Measurements from ENCODE around the gene CARNS1.
"Not testable (repeated sequence)": the region's sequence is repeated elsewhere in the genome, so short reads cannot be mapped to it uniquely, and the experiment has no call there.

CARNS1 gene

GRCh38 chr11:67464411-67465188 lies 49.1 kb downstream of the CARNS1 start:
- ChIA-PET CTCF (interaction anchor here (0.6 kb wide), 1 partner anchor 120 kb away, joined by 3 read pairs; no protein-coding TSS in a partner anchor), POLR2A (ENCODE audit: low non-redundant PET) (interaction anchor here (0.5 to 0.8 kb wide), 2 partner anchors 24 to 36 kb away, joined by 3 read pairs; partner anchors contain the start of gene RPS6KB2)
- TF ChIP-seq CTCF (conservative IDR thresholded peaks at IDR 0.05; ENCODE audit: low read depth): no peak
- DNase-seq (ENCODE audit: low spot score): peak; percentile 90
- peak overlapping the region; percentile 96 for H3K27ac ChIP-seq

- H3K27ac ChIP-seq: peak overlapping the region; percentile 96
- POLR2A ChIA-PET (ENCODE audit: low non-redundant PET): interaction anchor here (0.5 to 0.8 kb wide), 2 partner anchors 24 to 37 kb away, joined by 3 read pairs; partner anchors contain the start of gene RPS6KB2
- CTCF ChIA-PET: interaction anchor here (0.6 to 0.7 kb wide), 3 partner anchors 12 to 121 kb away, joined by 3 read pairs; no protein-coding TSS in a partner anchor
- TF ChIP-seq CTCF (conservative IDR thresholded peaks at IDR 0.05; ENCODE audit: low read depth): no peak
- no peak for DNase-seq (ENCODE audit: low spot score)
Observed at GRCh38 chr11:67465189-67465510, 49.7 kb downstream of the CARNS1 start.

GRCh38 chr11:67465530-67465929 lies 50.1 kb downstream of the CARNS1 start:
- ChIA-PET POLR2A (ENCODE audit: low non-redundant PET) (interaction anchor here (0.8 kb wide), 1 partner anchor 37 kb away, joined by 3 read pairs; the partner anchor contains the start of gene RPS6KB2), CTCF (interaction anchor here (0.6 to 0.7 kb wide), 5 partner anchors 11 to 121 kb away, joined by 3 read pairs; no protein-coding TSS in a partner anchor)
- DNase-seq (ENCODE audit: low spot score): not testable (repeated sequence)
- peak overlapping the region; percentile 96 for H3K27ac ChIP-seq

GRCh38 chr11:67466367-67466766 lies 50.9 kb downstream of the CARNS1 start:
- POLR2A ChIA-PET (ENCODE audit: low non-redundant PET): no interaction called here

GRCh38 chr11:67466962-67467771 lies 51.7 kb downstream of the CARNS1 start:
- ChIA-PET POLR2A (ENCODE audit: low non-redundant PET) (interaction anchor here (0.9 to 2.5 kb wide), 5 partner anchors 23 to 129 kb away, joined by 3 to 11 read pairs (median 5); partner anchors contain the start of genes CORO1B, PPP1CA and RPS6KB2), CTCF (interaction anchor here (1.9 kb wide), 1 partner anchor 66 kb away, joined by 13 read pairs; the partner anchor contains the start of gene PPP1CA)
- peak overlapping the region; percentile 96 for H3K27ac ChIP-seq
- no peak for TF ChIP-seq CTCF (conservative IDR thresholded peaks at IDR 0.05; ENCODE audit: low read depth)
- no peak for DNase-seq (ENCODE audit: low spot score)

More at GRCh38 chr11:67466367-67466766, 50.9 kb downstream of the CARNS1 start:
- CTCF ChIA-PET: interaction anchor here (0.6 to 0.7 kb wide), 2 partner anchors 41 to 47 kb away, joined by 3 read pairs; no protein-coding TSS in a partner anchor
- DNase-seq (ENCODE audit: low spot score): no peak
- peak overlapping the region; percentile 96 for H3K27ac ChIP-seq
- no peak for TF ChIP-seq CTCF (conservative IDR thresholded peaks at IDR 0.05; ENCODE audit: low read depth)

GRCh38 chr11:67468056-67468455 lies 52.6 kb downstream of the CARNS1 start:
- ChIA-PET CTCF (interaction anchor here (0.7 to 1.9 kb wide), 2 partner anchors 67 to 147 kb away, joined by 5 to 13 read pairs; partner anchors contain the start of gene PPP1CA), POLR2A (ENCODE audit: low non-redundant PET) (interaction anchor here (1.0 to 2.5 kb wide), 8 partner anchors 15 to 128 kb away, joined by 3 to 11 read pairs (median 4); partner anchors contain the start of genes AIP, CORO1B, PITPNM1 and POLD4)
- H3K27ac ChIP-seq: peak overlapping the region; percentile 96
- TF ChIP-seq CTCF (conservative IDR thresholded peaks at IDR 0.05; ENCODE audit: low read depth): no peak
- DNase-seq (ENCODE audit: low spot score): peak; percentile 89
